PC-3 (cell line): ENCODE results near the gene KLHL14.

Source experiments
- CTCF ChIP-seq: fragments of 300-600 bp; sonication (generic); conservative IDR thresholded peaks from 2 replicates; pipeline ENCODE4 v1.5.1; 2017; ENCODE audit warnings: antibody characterized with exemption, low read depth, mild to moderate bottlenecking, low read length
- EZH2phosphoT487 ChIP-seq: fragments of 300-600 bp; sonication (generic); IDR thresholded peaks from 2 replicates; pipeline ENCODE4 v1.6.1; 2018; ENCODE audit warnings: mild to moderate bottlenecking, antibody characterized with exemption, low read length, borderline replicate concordance

- TF ChIP-seq CTCF, result no peak
- no peak for TF ChIP-seq EZH2phosphoT487
These were observed 87.9 kb downstream of the KLHL14 start for GRCh38 chr18:32684940-32685339.
